ENCODE data around the gene GPS1.

The GPS1 gene

DNA sequence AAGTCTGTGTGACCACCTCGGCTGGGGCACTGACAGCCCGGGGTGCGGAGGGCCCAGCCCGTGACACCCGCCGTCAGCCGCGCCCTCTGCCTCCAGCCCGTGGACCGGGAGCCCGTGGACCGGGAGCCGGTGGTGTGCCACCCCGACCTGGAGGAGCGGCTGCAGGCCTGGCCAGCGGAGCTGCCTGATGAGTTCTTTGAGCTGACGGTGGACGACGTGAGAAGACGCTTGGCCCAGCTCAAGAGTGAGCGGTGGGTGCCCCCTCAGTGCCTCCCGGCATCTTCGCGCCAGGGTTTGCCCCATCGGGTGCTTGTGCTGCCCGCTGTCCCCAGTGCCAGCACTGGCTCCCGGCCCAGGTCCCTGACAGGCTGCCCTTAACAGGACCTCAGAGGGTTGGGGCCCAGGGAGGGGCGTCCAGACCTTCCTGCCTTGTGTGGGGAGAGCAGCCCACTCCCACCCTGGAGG lies 42.7 kb upstream of the GPS1 start:
- H3K36me3 ChIP-seq (ENCODE audit: control insufficient read depth in 1 of 2, insufficient read depth in 2 of 2, low read length in 2 of 2) = peaks cover 0 to 5% of the 10 kb centered on the region in 2 donors

DNA sequence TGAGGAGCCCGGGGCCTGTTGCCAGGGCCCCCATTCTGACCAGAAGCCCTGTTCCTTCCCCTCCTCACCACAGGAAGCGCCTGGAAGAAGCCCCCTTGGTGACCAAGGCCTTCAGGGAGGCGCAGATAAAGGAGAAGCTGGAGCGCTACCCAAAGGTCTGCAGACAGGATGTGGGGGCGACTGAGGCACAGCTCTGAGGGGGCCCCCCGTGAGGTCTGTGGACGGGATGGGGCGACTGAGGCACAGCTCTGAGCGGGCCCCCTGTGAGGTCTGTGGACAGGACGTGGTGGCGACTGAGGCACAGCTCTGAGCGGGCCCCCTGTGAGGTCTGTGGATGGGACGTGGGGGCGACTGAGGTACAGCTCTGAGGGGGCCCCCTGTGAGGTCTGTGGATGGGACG lies 42.3 kb upstream of the GPS1 start:
- Histone ChIP-seq H3K36me3 (ENCODE audit: control insufficient read depth in 1 of 2, insufficient read depth in 2 of 2, low read length in 2 of 2) (peaks cover 0 to 5% of the 10 kb centered on the region in 2 donors), H3K27ac (ENCODE audit: low read depth, low read length) (no peak overlapping the region), H3K4me3 (ENCODE audit: low read depth in 1 of 2, low read length in 2 of 2) (no peak overlapping the region), H3K27me3 (ENCODE audit: control insufficient read depth in 1 of 2, insufficient read depth in 2 of 2, low read length in 2 of 2) (no peaks in the 10 kb centered on the region), H3K9me3 (ENCODE audit: control insufficient read depth in 1 of 2, low read length in 2 of 2) (no peaks in the 10 kb centered on the region), H3K4me1 (ENCODE audit: control insufficient read depth in 1 of 2, insufficient read depth in 2 of 2, low read length in 2 of 2) (peaks cover 0 to 3% of the 10 kb centered on the region in 2 donors), H3K9ac (ENCODE audit: low read depth in 1 of 2, low read length in 2 of 2) (no peak overlapping the region)

More for the DNA sequence above, 42.7 kb upstream of the GPS1 start:
- Histone ChIP-seq H3K27ac (ENCODE audit: low read depth, low read length) (no peak overlapping the region), H3K9me3 (ENCODE audit: control insufficient read depth in 1 of 2, low read length in 2 of 2) (no peaks in the 10 kb centered on the region), H3K4me1 (ENCODE audit: control insufficient read depth in 1 of 2, insufficient read depth in 2 of 2, low read length in 2 of 2) (peaks cover 0 to 3% of the 10 kb centered on the region in 2 donors), H3K4me3 (ENCODE audit: low read depth in 1 of 2, low read length in 2 of 2) (no peak overlapping the region), H3K27me3 (ENCODE audit: control insufficient read depth in 1 of 2, insufficient read depth in 2 of 2, low read length in 2 of 2) (no peaks in the 10 kb centered on the region), H3K9ac (ENCODE audit: low read depth in 1 of 2, low read length in 2 of 2) (no peak overlapping the region)

DNA sequence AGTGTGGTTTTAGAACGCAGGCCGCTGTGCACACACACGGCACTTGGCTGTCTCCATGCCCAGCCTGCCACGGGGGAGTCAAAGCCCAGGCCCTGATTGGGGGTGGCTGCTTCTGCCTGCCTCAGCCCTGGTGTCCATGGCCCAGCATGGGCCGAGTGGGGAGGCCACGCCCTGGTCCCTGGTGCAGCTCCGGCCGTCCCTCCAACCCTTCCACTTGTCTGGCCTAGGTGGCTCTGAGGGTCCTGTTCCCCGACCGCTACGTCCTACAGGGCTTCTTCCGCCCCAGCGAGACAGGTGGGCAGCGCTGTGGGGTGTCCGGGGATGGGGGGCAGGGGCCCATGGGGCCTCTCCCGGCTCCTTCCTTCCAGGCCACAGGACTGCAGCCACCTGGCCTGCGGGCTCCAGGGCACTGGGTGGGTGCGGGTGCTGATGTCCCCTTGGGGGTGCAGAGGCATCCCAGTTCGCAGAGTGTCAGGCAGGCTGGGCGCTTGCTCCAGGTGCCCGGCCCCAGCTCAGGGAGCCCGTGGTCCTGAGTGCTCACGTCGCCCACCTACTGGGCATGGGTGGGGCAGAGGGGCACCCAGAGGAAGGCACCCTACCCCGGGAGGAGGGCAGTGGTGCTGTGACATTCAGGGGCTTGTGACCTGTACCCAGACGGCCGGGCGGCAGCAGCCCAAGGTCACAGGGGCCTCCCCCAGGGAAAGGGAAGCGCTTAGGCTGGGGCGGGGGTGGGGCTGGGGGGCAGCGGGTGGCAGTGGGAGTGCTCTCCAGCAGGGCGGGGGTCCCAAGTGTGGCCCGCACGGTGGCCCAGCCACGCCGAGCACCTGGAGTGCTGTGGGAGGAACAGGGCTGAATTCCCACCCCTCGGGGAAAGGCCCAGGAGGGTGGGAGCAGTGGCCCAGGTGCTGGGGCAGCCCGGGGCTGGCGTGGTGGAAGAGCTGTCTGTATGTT lies 40.8 kb upstream of the GPS1 start:
- peaks cover 0 to 3% of the 10 kb centered on the region in 2 donors for H3K4me1 ChIP-seq (ENCODE audit: control insufficient read depth in 1 of 2, insufficient read depth in 2 of 2, low read length in 2 of 2)
- H3K36me3 ChIP-seq (ENCODE audit: control insufficient read depth in 1 of 2, insufficient read depth in 2 of 2, low read length in 2 of 2) = peaks cover 0 to 2% of the 10 kb centered on the region in 2 donors
- H3K27ac ChIP-seq (ENCODE audit: low read depth, low read length) = no peak overlapping the region
- no peaks in the 10 kb centered on the region for H3K27me3 ChIP-seq (ENCODE audit: control insufficient read depth in 1 of 2, insufficient read depth in 2 of 2, low read length in 2 of 2)
- no peak overlapping the region for H3K4me3 ChIP-seq (ENCODE audit: low read depth in 1 of 2, low read length in 2 of 2)
- H3K9me3 ChIP-seq (ENCODE audit: control insufficient read depth in 1 of 2, low read length in 2 of 2) = no peaks in the 10 kb centered on the region
- H3K9ac ChIP-seq (ENCODE audit: low read depth in 1 of 2, low read length in 2 of 2) = no peak overlapping the region

DNA sequence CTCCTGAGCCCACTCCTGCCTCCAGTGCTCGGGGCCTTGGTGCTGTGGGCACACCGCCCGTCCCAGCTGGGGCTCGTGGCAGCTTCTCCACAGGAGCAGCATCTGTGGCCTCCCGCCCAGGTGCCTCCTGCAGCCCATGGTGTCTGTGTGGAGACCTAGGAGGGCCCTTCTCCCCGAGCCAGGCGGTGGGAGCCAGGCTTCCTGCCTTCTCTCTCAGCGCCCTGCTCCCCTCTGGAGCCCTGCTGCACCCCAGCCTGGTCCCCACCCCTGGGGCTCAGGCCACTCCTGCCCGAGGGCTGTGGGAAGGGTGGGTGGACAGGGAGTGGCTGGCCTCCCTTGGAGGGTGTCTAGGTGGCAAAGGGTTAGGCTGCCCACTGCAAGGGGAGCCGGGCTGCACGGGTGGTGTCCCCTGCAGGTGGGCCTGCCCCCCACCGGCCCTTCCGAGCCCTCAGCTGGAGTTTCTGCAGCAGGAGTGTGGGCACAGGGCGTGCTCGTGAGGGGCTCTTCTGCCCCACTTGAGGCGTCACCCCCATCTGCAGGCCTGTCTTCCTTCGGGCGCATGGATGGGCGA lies 40.0 kb upstream of the GPS1 start:
- no peaks in the 10 kb centered on the region for H3K36me3 ChIP-seq (ENCODE audit: control insufficient read depth in 1 of 2, insufficient read depth in 2 of 2, low read length in 2 of 2)
- no peaks in the 10 kb centered on the region for H3K4me1 ChIP-seq (ENCODE audit: control insufficient read depth in 1 of 2, insufficient read depth in 2 of 2, low read length in 2 of 2)
- no peaks in the 10 kb centered on the region for H3K9me3 ChIP-seq (ENCODE audit: control insufficient read depth in 1 of 2, low read length in 2 of 2)
- H3K4me3 ChIP-seq (ENCODE audit: low read depth in 1 of 2, low read length in 2 of 2) = no peak overlapping the region
- no peak overlapping the region for H3K27ac ChIP-seq (ENCODE audit: low read depth, low read length)
- no peaks in the 10 kb centered on the region for H3K27me3 ChIP-seq (ENCODE audit: control insufficient read depth in 1 of 2, insufficient read depth in 2 of 2, low read length in 2 of 2)
- no peak overlapping the region for H3K9ac ChIP-seq (ENCODE audit: low read depth in 1 of 2, low read length in 2 of 2)

DNA sequence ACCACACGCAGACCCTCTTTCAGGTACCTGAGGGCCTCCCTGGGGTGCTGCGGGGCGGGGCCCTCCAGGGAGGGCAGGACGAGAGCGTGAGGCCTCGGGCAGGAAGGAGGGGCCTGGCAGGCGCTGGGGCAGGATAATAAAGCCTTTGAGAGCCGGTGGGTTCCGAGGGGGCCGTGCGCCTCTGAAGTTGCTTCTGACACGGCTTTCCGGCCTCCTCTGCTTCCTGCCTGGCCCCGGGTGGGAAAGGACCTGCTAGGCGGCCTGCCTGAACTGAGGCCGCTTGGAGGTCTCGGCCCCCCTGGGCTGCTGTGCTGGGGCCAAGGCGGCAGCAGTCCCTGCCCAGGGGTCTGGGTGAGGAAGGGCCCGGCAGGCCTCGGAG lies 39.4 kb upstream of the GPS1 start:
- Histone ChIP-seq H3K36me3 (ENCODE audit: control insufficient read depth in 1 of 2, insufficient read depth in 2 of 2, low read length in 2 of 2) (no peaks in the 10 kb centered on the region), H3K9ac (ENCODE audit: low read depth in 1 of 2, low read length in 2 of 2) (no peak overlapping the region), H3K27ac (ENCODE audit: low read depth, low read length) (no peak overlapping the region), H3K4me1 (ENCODE audit: control insufficient read depth in 1 of 2, insufficient read depth in 2 of 2, low read length in 2 of 2) (no peaks in the 10 kb centered on the region), H3K27me3 (ENCODE audit: control insufficient read depth in 1 of 2, insufficient read depth in 2 of 2, low read length in 2 of 2) (no peaks in the 10 kb centered on the region), H3K4me3 (ENCODE audit: low read depth in 1 of 2, low read length in 2 of 2) (no peak overlapping the region), H3K9me3 (ENCODE audit: control insufficient read depth in 1 of 2, low read length in 2 of 2) (no peaks in the 10 kb centered on the region)

DNA sequence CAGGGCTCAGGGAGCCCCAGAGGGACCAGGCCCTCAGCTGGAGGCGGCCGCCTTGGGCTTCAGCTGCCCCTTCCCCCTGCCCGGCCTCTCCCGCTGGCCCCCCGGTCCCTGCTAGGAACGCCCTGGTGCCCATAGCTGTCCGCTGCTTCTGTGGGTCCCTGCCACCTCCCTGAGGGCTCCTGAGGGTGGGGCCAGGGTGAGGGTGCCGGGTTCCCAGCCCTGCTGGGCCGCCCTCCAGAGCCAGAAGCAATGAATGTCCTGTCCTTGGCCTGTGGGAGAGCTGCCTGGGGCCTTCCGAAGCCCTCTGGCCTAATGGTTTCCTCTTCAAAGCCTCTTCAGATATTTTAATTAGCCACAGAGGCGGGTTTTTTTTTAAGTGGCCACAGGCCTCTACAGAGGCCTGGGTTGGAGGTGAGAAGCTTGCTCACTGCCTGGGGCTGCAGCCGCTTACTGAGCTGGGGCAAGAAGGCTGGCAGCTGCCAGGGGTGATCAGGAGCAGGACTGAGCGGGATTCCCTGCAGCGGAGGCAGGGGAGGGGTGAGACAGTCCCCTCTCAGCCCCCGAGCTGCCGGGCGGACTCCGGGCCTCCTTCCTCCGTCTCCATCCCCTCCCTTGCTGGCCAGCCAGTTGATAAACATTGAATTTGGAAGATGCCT lies 38.9 kb upstream of the GPS1 start:
- no peak overlapping the region for H3K9ac ChIP-seq (ENCODE audit: low read depth in 1 of 2, low read length in 2 of 2)
- no peaks in the 10 kb centered on the region for H3K27me3 ChIP-seq (ENCODE audit: control insufficient read depth in 1 of 2, insufficient read depth in 2 of 2, low read length in 2 of 2)
- H3K9me3 ChIP-seq (ENCODE audit: control insufficient read depth in 1 of 2, low read length in 2 of 2) = no peaks in the 10 kb centered on the region
- H3K36me3 ChIP-seq (ENCODE audit: control insufficient read depth in 1 of 2, insufficient read depth in 2 of 2, low read length in 2 of 2) = no peaks in the 10 kb centered on the region
- H3K27ac ChIP-seq (ENCODE audit: low read depth, low read length) = no peak overlapping the region
- H3K4me3 ChIP-seq (ENCODE audit: low read depth in 1 of 2, low read length in 2 of 2) = no peak overlapping the region
- H3K4me1 ChIP-seq (ENCODE audit: control insufficient read depth in 1 of 2, insufficient read depth in 2 of 2, low read length in 2 of 2) = no peaks in the 10 kb centered on the region

DNA sequence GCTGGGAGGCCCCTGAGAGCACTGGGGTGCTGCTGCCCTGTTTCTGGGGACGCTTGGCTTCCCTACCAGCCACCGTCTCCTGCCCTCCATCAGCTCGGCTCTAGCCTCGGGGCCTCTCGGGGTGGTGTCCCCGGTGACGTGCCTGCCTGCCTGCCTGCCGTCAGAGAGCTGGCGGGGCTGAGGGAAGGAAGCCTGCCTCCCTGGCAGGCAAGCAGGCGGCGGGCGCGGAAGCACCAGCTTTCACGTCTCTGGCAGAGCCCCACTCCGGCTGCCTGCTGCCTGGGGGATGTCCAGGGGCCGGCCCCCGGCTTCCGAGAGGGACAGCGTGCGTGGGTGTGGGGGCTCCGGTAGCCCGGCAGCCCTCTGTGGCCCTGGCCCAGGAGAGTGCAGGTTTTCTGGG lies 38.4 kb upstream of the GPS1 start:
- Histone ChIP-seq H3K4me3 (ENCODE audit: low read depth in 1 of 2, low read length in 2 of 2) (no peak overlapping the region), H3K36me3 (ENCODE audit: control insufficient read depth in 1 of 2, insufficient read depth in 2 of 2, low read length in 2 of 2) (peaks cover 0 to 2% of the 10 kb centered on the region in 2 donors), H3K4me1 (ENCODE audit: control insufficient read depth in 1 of 2, insufficient read depth in 2 of 2, low read length in 2 of 2) (no peaks in the 10 kb centered on the region), H3K9ac (ENCODE audit: low read depth in 1 of 2, low read length in 2 of 2) (no peak overlapping the region), H3K27ac (ENCODE audit: low read depth, low read length) (no peak overlapping the region), H3K9me3 (ENCODE audit: control insufficient read depth in 1 of 2, low read length in 2 of 2) (no peaks in the 10 kb centered on the region), H3K27me3 (ENCODE audit: control insufficient read depth in 1 of 2, insufficient read depth in 2 of 2, low read length in 2 of 2) (no peaks in the 10 kb centered on the region)

DNA sequence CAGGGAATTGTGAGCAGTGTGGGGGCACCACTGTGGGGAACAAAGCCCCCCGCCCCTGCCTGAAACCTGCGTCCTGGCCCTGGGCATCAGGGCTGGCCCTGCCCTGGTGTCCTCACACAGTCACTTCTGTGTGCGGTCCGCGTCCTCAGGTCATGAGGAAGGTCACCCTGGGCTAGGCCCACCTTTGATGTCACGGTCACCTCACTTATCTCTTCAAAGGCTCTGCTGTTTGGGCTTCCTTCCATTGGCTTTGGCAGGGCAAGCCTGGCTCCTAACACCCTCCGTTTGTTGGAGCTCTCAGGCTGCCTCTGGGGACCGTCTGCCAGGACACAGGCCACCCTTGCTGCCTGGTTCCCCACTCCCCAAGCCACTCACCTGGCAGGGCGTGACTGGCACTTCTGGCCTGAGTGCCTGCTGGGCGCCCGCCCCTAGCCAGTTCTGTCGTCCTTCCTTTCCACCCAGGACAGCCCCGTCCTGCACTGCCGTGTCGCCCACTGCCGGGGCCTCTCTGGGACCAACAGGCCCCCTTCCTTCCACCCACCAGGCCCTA lies 37.9 kb upstream of the GPS1 start:
- H3K9me3 ChIP-seq (ENCODE audit: control insufficient read depth in 1 of 2, low read length in 2 of 2) = no peaks in the 10 kb centered on the region
- H3K4me1 ChIP-seq (ENCODE audit: control insufficient read depth in 1 of 2, insufficient read depth in 2 of 2, low read length in 2 of 2) = no peaks in the 10 kb centered on the region
- peaks cover 4 to 7% of the 10 kb centered on the region in 2 donors for H3K36me3 ChIP-seq (ENCODE audit: control insufficient read depth in 1 of 2, insufficient read depth in 2 of 2, low read length in 2 of 2)
- H3K4me3 ChIP-seq (ENCODE audit: low read depth in 1 of 2, low read length in 2 of 2) = no peak overlapping the region
- H3K27ac ChIP-seq (ENCODE audit: low read depth, low read length) = no peak overlapping the region
- no peak overlapping the region for H3K9ac ChIP-seq (ENCODE audit: low read depth in 1 of 2, low read length in 2 of 2)
- H3K27me3 ChIP-seq (ENCODE audit: control insufficient read depth in 1 of 2, insufficient read depth in 2 of 2, low read length in 2 of 2) = no peaks in the 10 kb centered on the region

DNA sequence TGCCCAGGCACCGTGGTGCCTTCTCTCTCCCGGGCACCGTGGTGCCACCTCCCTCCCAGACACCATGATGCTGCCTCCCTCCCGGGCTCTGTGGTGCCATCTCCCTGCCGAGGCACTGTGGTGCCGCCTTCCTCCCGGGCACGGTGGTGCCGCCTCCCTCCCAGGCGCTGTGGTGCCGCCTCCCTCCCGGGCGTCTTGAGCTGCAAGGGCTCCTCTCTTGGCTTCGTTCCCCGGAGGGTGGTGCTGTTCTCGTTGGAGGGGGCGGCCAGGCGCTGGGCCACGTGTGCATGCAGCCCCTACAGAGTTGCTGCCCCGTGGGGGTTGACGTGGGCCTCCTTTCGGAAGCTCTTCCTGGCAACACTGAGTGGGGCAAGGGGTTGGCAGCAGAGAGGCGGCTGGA lies 37.3 kb upstream of the GPS1 start:
- H3K36me3 ChIP-seq (ENCODE audit: control insufficient read depth in 1 of 2, insufficient read depth in 2 of 2, low read length in 2 of 2) = peaks cover 4 to 7% of the 10 kb centered on the region in 2 donors
- H3K9ac ChIP-seq (ENCODE audit: low read depth in 1 of 2, low read length in 2 of 2) = no peak overlapping the region
- no peaks in the 10 kb centered on the region for H3K27me3 ChIP-seq (ENCODE audit: control insufficient read depth in 1 of 2, insufficient read depth in 2 of 2, low read length in 2 of 2)
- no peak overlapping the region for H3K27ac ChIP-seq (ENCODE audit: low read depth, low read length)
- H3K9me3 ChIP-seq (ENCODE audit: control insufficient read depth in 1 of 2, low read length in 2 of 2) = no peaks in the 10 kb centered on the region
- H3K4me1 ChIP-seq (ENCODE audit: control insufficient read depth in 1 of 2, insufficient read depth in 2 of 2, low read length in 2 of 2) = peaks cover 0 to 1% of the 10 kb centered on the region in 2 donors
- H3K4me3 ChIP-seq (ENCODE audit: low read depth in 1 of 2, low read length in 2 of 2) = no peak overlapping the region

DNA sequence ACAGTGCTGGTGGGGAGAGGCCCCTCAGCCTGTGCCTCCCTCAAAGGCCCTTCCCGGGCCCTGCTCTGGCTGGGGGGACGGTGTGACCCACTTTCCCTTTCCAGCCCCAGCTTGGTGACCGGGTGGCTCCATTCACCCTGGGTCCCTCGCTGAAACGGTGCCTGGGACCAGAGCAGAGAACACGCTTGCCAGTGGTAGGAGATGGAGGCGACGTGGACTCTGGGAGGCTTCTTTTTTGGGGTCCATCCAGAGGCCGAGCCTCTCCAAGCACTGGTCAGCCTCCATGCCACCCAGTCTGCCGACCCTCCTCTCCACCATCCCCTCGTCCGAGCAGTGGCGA lies 36.8 kb upstream of the GPS1 start:
- Histone ChIP-seq H3K4me3 (ENCODE audit: low read depth in 1 of 2, low read length in 2 of 2) (no peak overlapping the region), H3K9me3 (ENCODE audit: control insufficient read depth in 1 of 2, low read length in 2 of 2) (no peaks in the 10 kb centered on the region), H3K36me3 (ENCODE audit: control insufficient read depth in 1 of 2, insufficient read depth in 2 of 2, low read length in 2 of 2) (peaks cover 4 to 7% of the 10 kb centered on the region in 2 donors), H3K9ac (ENCODE audit: low read depth in 1 of 2, low read length in 2 of 2) (no peak overlapping the region), H3K27ac (ENCODE audit: low read depth, low read length) (no peak overlapping the region), H3K4me1 (ENCODE audit: control insufficient read depth in 1 of 2, insufficient read depth in 2 of 2, low read length in 2 of 2) (peaks cover under 1 to 5% of the 10 kb centered on the region in 2 donors), H3K27me3 (ENCODE audit: control insufficient read depth in 1 of 2, insufficient read depth in 2 of 2, low read length in 2 of 2) (no peaks in the 10 kb centered on the region)
